KMS-11 (cell line): ENCODE results near the gene MCF2.
A peak's percentile ranks its signal among the peaks of the same experiment; 100 is the strongest.

Source experiments
- H2AFZ ChIP-seq: fragments of 200-600 bp; sonication (generic); 2 replicates; pipeline ENCODE4 v1.6.1; 2016; ENCODE audit warnings: antibody characterized with exemption, mixed run types, low read depth
- H3K27ac ChIP-seq: fragments of 200-600 bp; sonication (generic); 2 replicates; pipeline ENCODE4 v1.6.1; 2016; ENCODE audit warnings: mild to moderate bottlenecking, mixed run types
- H3K27me3 ChIP-seq: fragments of 200-600 bp; sonication (generic); 2 replicates; pipeline ENCODE4 v1.6.1; 2017; ENCODE audit warnings: mild to moderate bottlenecking, low read depth, mixed run types, moderate library complexity; ENCODE audit not compliant: insufficient read depth
- H3K36me3 ChIP-seq: fragments of 200-600 bp; sonication (generic); 2 replicates; pipeline ENCODE4 v1.6.1; 2017; ENCODE audit warnings: mild to moderate bottlenecking, mixed run types; ENCODE audit not compliant: insufficient read depth
- H3K4me1 ChIP-seq: fragments of 200-600 bp; sonication (generic); 2 replicates; pipeline ENCODE4 v1.6.1; 2016; ENCODE audit warnings: mild to moderate bottlenecking, low read depth, mixed run types; ENCODE audit not compliant: poor library complexity, severe bottlenecking
- H3K4me2 ChIP-seq: fragments of 200-600 bp; sonication (generic); 2 replicates; pipeline ENCODE4 v1.7.0; 2016; ENCODE audit warnings: mild to moderate bottlenecking, mixed run types
- H3K4me3 ChIP-seq: fragments of 200-600 bp; sonication (generic); IDR thresholded peaks from 2 replicates; pipeline ENCODE4 v1.6.1; 2017; ENCODE audit warnings: low read depth, low read length, mixed read lengths; ENCODE audit not compliant: insufficient read depth
- H3K79me2 ChIP-seq: fragments of 200-600 bp; sonication (generic); 2 replicates; pipeline ENCODE4 v1.6.1; 2016; ENCODE audit warnings: low read depth, mixed run types; ENCODE audit not compliant: insufficient read depth
- H3K9ac ChIP-seq: fragments of 200-600 bp; sonication (generic); 2 replicates; pipeline ENCODE4 v1.6.1; 2016; ENCODE audit warnings: mild to moderate bottlenecking, mixed run types
- H4K20me1 ChIP-seq: fragments of 200-600 bp; sonication (generic); 2 replicates; pipeline ENCODE4 v1.6.1; 2016; ENCODE audit warnings: mild to moderate bottlenecking, mixed run types; ENCODE audit not compliant: insufficient read depth
- TF ChIP-seq, protein P1 (sequence below): fragments of 200-600 bp; sonication (generic); conservative IDR thresholded peaks from 2 replicates; pipeline ENCODE4 v1.6.1; 2017; ENCODE audit warnings: low read depth, mild to moderate bottlenecking, antibody characterized with exemption, low read length, moderate library complexity, mixed read lengths

MCF2 gene

DNA sequence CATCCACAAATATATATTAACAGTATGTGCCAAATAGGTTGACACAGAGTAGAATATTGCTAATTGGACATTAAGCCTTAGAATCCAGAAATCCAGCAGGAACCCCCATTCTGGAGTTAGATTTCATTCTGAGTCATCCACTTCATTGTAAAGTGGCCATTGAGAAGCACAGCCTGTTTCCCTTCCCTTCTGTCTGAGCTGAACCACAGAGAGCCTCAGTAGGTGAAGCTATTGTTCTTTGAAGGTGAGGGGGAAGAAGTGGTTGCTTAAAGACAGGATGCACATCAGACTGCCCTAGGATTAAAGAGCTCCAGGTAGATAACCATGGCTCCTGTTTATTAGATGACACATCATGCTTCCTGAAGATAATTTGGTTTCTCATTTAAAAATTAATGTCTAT is 30.6 kb upstream of the MCF2 start:
- peaks cover 34% of the 10 kb centered on the region for H3K4me1 ChIP-seq
- TF ChIP-seq, protein P1, sequence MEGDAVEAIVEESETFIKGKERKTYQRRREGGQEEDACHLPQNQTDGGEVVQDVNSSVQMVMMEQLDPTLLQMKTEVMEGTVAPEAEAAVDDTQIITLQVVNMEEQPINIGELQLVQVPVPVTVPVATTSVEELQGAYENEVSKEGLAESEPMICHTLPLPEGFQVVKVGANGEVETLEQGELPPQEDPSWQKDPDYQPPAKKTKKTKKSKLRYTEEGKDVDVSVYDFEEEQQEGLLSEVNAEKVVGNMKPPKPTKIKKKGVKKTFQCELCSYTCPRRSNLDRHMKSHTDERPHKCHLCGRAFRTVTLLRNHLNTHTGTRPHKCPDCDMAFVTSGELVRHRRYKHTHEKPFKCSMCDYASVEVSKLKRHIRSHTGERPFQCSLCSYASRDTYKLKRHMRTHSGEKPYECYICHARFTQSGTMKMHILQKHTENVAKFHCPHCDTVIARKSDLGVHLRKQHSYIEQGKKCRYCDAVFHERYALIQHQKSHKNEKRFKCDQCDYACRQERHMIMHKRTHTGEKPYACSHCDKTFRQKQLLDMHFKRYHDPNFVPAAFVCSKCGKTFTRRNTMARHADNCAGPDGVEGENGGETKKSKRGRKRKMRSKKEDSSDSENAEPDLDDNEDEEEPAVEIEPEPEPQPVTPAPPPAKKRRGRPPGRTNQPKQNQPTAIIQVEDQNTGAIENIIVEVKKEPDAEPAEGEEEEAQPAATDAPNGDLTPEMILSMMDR = no peak
- H3K4me2 ChIP-seq = peak overlapping the region; percentile 48; the same call in 1 of the 2 replicates
- no peak overlapping the region for H2AFZ ChIP-seq
- no peaks in the 10 kb centered on the region for H3K36me3 ChIP-seq
- H3K27me3 ChIP-seq = no peaks in the 10 kb centered on the region
- H3K4me3 ChIP-seq = no peak overlapping the region
- no peaks in the 10 kb centered on the region for H3K79me2 ChIP-seq
- H3K9ac ChIP-seq = no peak overlapping the region
- peak overlapping the region; percentile 30; the same call in 1 of the 2 replicates for H3K27ac ChIP-seq
- H4K20me1 ChIP-seq = no peaks in the 10 kb centered on the region

DNA sequence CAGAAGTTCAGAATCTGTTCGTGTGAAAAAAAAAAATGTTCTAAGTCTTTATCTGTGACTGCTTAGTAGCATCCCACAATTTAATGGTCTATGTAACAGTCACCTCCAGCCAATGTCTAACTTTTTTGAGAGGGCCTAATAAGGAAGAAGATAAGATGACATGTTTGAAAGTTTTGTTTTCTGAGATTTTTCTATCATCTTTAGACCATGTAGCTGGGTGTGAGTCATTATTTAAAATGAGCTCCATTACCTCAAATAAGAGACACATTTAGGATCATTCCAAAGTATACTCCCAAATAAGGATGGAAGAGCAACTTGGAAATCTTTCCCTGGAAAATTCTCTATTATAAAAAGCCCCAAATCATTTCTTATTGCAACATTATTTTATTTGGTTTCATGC is 28.2 kb upstream of the MCF2 start:
- H2AFZ ChIP-seq = no peak overlapping the region
- TF ChIP-seq, protein P1 = no peak

DNA sequence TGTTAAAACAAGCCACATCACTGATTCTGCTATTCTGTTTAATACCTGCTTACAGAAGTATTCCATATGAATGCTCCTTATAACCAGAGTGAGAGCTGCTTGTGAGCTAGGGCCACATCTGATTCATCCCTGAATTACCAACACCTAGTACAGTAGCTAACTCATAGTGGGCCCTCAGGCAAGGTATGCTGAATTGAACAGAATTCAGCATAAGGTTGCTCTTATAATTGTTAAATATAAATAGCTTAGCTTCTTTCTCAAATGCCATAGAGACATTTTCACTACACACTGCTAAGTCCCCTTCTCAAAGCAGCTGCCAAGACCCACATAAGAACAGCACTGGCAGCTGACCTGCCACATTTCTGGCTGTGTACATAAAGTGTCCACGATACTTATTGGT is 27.0 kb upstream of the MCF2 start:
- Histone ChIP-seq H3K4me3 (no peak overlapping the region), H3K79me2 (no peaks in the 10 kb centered on the region), H3K27me3 (no peaks in the 10 kb centered on the region), H2AFZ (no peak overlapping the region), H3K27ac (no peak overlapping the region), H4K20me1 (no peaks in the 10 kb centered on the region), H3K4me2 (no peak overlapping the region), H3K9ac (no peak overlapping the region), H3K36me3 (no peaks in the 10 kb centered on the region), H3K4me1 (peaks cover 23% of the 10 kb centered on the region)
- TF ChIP-seq, protein P1 = no peak

More for the DNA sequence above, 28.2 kb upstream of the MCF2 start:
- H4K20me1 ChIP-seq = no peaks in the 10 kb centered on the region
- no peak overlapping the region for H3K27ac ChIP-seq
- H3K4me2 ChIP-seq = no peak overlapping the region
- H3K4me1 ChIP-seq = peaks cover 34% of the 10 kb centered on the region
- no peaks in the 10 kb centered on the region for H3K27me3 ChIP-seq
- H3K36me3 ChIP-seq = no peaks in the 10 kb centered on the region
- H3K9ac ChIP-seq = no peak overlapping the region
- no peak overlapping the region for H3K4me3 ChIP-seq
- H3K79me2 ChIP-seq = no peaks in the 10 kb centered on the region

DNA sequence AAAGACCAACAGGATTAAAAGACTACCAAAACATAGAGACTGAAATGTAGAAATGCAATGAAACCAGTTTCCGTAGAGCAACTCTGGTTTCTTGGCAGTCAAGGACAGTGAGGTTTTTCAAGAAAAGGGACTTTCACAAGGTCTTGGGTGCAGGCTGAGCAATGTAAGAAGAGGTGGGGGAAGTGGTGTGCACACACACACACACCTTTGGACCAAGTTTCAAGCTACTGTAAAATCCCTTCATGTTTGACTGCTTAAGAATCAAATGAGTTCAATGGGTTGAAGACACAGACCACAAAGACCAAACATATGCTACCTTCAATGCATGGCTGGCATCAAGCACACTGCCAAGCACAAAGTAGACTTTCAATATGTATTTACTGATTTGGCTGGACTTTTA is 17.8 kb upstream of the MCF2 start:
- Histone ChIP-seq H3K36me3 (no peaks in the 10 kb centered on the region), H3K27ac (peak overlapping the region; percentile 21; the same call in 1 of the 2 replicates), H3K4me2 (peak overlapping the region; percentile 45; the same call in 1 of the 2 replicates), H2AFZ (no peak overlapping the region), H3K27me3 (no peaks in the 10 kb centered on the region), H3K4me3 (no peak overlapping the region), H3K4me1 (peaks cover 30% of the 10 kb centered on the region), H3K9ac (no peak overlapping the region), H4K20me1 (no peaks in the 10 kb centered on the region), H3K79me2 (no peaks in the 10 kb centered on the region)
- TF ChIP-seq, protein P1 = no peak
